HFFc6 (cell line): Measurements from ENCODE around the gene CYB561D1. TPM values are rescaled to one million over a fixed set of nuclear protein-coding genes. Genes with fewer than 3 reads are reported as not detected.

Experiments used
- DNase-seq: peaks from one replicate; pipeline ENCODE4 v3.0.0-alpha.2; 2018
- H3K27ac Mint-ChIP-seq: 2 replicates; pipeline ENCODE4 v1.8.0; 2020; ENCODE audit warnings: mild to moderate bottlenecking, mixed read lengths
- H3K27me3 Mint-ChIP-seq: 2 replicates; pipeline ENCODE4 v1.8.0; 2021; ENCODE audit warnings: mild to moderate bottlenecking, moderate library complexity, mixed read lengths; ENCODE audit not compliant: insufficient read depth
- H3K36me3 Mint-ChIP-seq: 2 replicates; pipeline ENCODE4 v1.8.0; 2021; ENCODE audit warnings: low read depth, mixed read lengths
- H3K4me1 Mint-ChIP-seq: 2 replicates; pipeline ENCODE4 v1.8.0; 2020; ENCODE audit warnings: low read depth, mixed read lengths
- H3K4me3 Mint-ChIP-seq: 2 replicates; pipeline ENCODE4 v1.8.0; 2020; ENCODE audit warnings: mild to moderate bottlenecking, moderate library complexity, mixed read lengths
- H3K9me3 Mint-ChIP-seq: 2 replicates; pipeline ENCODE4 v1.8.0; 2020; ENCODE audit warnings: mild to moderate bottlenecking, mixed read lengths
- total RNA-seq, 6 experiments: library from RNA; stranded (reverse); fragmentation: NEBNext Ultra II Directional; extraction: Animal tissue kit (Norgen Biotek cat#: 25700); gene quantifications; 2 replicates in 1 of 6; 3 replicates in 5 of 6; pipeline ENCODE4 v1.2.3, GENCODE V29; 2021
- TF ChIP-seq, protein P1 (sequence below): fragments of 200-600 bp; sonication (generic); IDR thresholded peaks from 2 replicates; pipeline ENCODE4 v1.5.0; 2021; ENCODE audit warnings: antibody characterized with exemption, mild to moderate bottlenecking

CYB561D1 gene
- total RNA-seq, 6 experiments from 2014 or later = 7.2 to 10.3 (median 8.1) TPM

DNA sequence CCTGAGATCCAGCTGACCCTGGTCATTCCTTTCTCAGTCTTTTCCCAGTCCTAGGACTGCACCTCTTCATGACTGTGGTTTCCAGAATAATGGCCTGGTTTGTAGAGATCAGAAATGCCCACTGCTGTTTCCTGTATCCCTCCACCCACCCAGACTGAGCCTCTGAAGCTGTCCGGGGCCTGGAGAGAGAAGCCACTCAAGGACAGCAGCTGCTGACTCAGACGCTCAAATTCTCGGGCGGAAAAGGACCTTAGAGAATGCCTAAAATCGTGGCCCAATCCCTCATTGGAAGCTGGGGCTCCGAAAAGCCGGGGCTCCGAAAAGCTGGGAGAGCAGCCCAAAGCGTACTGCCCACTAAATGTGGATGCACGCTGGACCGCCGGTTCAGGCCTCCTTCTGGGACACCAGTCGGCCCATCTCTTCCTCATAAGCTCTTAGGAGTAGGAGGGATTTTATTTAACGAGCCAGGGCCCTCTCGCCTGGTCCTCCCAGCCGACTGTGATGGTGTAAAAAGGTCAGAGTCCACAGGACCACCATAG is 38.0 kb downstream of the CYB561D1 start:
- Mint-ChIP-seq H3K9me3 (no peaks in the 10 kb centered on the region), H3K27me3 (no peaks in the 10 kb centered on the region; the same call in 1 of the 2 replicates), H3K4me3 (peak overlapping the region; percentile 78), H3K36me3 (no peaks in the 10 kb centered on the region), H3K4me1 (peaks cover 30% of the 10 kb centered on the region), H3K27ac (no peak overlapping the region)
- DNase-seq = no peak
- TF ChIP-seq, protein P1, sequence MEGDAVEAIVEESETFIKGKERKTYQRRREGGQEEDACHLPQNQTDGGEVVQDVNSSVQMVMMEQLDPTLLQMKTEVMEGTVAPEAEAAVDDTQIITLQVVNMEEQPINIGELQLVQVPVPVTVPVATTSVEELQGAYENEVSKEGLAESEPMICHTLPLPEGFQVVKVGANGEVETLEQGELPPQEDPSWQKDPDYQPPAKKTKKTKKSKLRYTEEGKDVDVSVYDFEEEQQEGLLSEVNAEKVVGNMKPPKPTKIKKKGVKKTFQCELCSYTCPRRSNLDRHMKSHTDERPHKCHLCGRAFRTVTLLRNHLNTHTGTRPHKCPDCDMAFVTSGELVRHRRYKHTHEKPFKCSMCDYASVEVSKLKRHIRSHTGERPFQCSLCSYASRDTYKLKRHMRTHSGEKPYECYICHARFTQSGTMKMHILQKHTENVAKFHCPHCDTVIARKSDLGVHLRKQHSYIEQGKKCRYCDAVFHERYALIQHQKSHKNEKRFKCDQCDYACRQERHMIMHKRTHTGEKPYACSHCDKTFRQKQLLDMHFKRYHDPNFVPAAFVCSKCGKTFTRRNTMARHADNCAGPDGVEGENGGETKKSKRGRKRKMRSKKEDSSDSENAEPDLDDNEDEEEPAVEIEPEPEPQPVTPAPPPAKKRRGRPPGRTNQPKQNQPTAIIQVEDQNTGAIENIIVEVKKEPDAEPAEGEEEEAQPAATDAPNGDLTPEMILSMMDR = no peak

DNA sequence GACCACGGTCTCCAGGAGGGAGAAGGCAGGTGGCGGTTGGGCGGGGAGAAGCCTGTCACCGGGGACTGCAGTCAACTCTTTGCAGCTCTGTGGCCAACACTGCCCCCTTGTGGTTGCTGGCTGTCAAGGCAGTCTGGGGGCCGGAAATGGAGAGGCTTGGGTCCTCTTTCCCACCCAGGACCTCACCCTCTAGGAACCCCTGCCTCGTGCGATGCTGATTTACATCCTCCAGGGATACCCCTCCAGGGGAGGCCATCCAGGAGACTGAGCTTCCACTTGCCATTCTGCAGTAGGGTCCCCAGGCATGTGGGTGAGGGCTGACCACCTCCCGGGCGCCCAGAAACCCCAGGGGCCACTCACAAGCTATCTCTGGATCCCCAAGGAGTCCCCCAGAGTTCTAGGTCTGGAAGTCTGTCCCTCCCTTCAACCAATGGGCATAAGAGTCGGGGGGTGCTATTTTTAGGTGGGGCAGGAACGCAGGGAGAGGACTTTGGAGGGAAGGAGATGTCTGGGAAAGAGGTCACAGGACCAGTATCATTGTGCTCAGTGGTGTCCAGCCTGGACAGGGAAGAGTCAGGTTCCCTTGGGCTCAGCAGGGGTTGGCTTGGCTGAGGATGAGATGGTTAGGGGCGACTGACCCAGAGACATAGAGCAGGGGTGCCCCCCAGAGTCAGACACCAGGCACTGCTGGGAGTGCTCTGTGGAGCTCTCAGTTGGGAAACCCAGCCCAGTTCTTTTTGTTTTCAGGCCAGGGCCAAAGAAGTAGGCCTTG is 38.7 kb downstream of the CYB561D1 start:
- Mint-ChIP-seq H3K9me3 (no peaks in the 10 kb centered on the region), H3K27ac (peak overlapping the region; percentile 97), H3K4me3 (peak overlapping the region; percentile 78)

DNA sequence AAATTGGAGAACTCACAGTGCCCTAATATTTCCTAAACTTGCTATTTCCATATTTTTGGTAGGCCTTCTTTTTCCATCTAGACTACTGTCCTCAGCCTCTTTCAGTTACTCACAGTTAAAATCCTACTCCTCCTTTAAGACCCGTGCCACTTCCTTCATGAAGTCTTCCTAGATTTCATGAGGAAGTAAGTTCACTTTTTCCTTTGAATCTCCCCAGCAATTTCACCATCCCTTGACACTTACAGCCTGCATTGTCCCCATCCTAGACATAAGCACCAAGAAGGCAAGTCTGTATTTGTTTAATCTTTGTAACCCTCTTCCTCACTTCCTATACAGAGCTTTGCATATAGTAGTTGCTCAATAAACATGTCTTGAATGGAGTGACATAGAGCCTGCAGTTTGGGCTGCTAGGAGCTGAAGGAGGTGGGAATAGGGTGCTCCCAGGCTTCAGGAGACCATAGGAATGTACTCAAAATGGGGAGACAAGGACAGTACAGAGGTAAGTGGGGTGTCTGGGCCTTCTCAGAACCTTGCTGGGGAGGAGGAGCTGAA is 40.5 kb downstream of the CYB561D1 start:
- TF ChIP-seq, protein P1 = no peak
- Mint-ChIP-seq H3K27me3 (peaks cover 7% of the 10 kb centered on the region), H3K36me3 (no peaks in the 10 kb centered on the region), H3K4me3 (no peak overlapping the region), H3K27ac (no peak overlapping the region), H3K9me3 (no peaks in the 10 kb centered on the region), H3K4me1 (peaks cover 30% of the 10 kb centered on the region)
- no peak for DNase-seq

More for the DNA sequence above, 38.7 kb downstream of the CYB561D1 start:
- DNase-seq = peak; percentile 79
- Mint-ChIP-seq H3K27me3 (no peaks in the 10 kb centered on the region; the same call in 1 of the 2 replicates), H3K36me3 (no peaks in the 10 kb centered on the region), H3K4me1 (peaks cover 30% of the 10 kb centered on the region)
- TF ChIP-seq, protein P1 = peak; percentile 94

DNA sequence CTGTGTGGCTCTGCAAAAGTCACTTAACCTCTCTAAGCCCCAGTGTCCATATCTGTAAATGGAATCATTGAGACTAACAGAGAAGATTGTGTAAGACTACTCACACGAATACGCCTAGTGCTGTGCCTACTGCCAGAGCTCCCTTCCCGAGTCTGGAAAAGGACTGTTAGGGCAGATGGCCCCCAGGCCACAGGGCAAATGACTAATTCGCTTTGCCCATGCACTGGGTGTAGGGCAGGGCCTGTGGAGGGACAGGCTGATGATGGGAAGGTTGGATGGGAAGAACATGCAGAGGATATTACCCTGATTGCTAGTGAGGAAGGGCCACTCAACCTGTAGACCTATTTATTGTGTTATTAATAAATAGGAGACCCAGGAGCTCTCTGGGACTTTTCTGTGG is 41.6 kb downstream of the CYB561D1 start:
- Mint-ChIP-seq H3K36me3 (no peaks in the 10 kb centered on the region), H3K9me3 (no peaks in the 10 kb centered on the region), H3K27ac (no peak overlapping the region), H3K27me3 (peaks cover 13% of the 10 kb centered on the region), H3K4me3 (no peak overlapping the region), H3K4me1 (peaks cover 22% of the 10 kb centered on the region)
- no peak for DNase-seq
- TF ChIP-seq, protein P1 = no peak

DNA sequence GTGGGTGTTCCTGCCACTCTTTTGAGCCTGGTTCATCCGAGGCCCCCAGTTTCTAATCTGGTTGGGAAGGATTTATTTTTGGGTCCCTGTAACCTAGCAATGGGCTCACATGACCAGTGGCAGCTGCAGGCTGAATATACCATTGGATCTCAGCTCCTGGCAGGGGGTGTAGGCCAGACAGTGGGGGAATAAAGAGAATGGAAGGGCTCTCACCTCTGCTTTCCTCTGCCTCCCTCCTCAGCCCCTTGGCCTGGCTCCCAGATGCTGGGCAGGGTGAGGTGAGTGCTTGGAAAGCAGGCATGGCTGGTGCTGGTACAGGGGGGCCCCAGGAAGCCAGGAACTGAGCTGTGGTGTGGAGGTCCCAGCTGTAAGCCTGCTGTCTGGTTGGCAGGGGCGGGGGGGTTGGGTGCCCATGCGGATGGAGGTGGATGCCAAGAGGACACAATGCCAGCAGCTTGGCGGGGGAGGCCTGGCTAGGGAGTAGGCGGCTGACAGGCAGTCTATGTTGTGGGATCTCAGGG is 42.1 kb downstream of the CYB561D1 start:
- Mint-ChIP-seq H3K27ac (no peak overlapping the region), H3K4me3 (no peak overlapping the region), H3K36me3 (no peaks in the 10 kb centered on the region), H3K27me3 (peaks cover 13% of the 10 kb centered on the region), H3K9me3 (no peaks in the 10 kb centered on the region), H3K4me1 (peaks cover 19% of the 10 kb centered on the region)
- TF ChIP-seq, protein P1 = no peak
- DNase-seq = no peak
